ENCODE measurements around the gene SZT2.

DNA sequence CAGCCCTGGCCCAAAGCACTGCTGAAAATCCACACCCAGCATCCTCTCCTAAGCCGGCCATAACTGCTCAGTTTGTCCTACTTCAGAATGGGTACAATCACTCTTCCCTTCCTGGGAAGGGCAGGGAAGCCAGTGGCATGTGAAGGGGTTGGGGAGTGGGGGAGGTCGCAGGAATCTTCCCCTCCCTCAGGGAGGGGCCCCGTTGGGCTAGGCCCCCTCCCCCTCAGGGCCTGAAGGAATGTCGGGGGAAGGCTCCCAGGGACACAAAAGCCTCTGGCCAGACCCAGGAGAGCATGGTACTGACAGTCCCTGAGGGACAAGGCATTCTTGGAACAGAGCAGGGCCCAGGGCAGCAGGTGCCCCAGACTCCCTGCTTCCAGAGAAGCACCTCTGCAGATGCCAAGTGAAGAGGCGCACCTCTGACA is 23.1 kb upstream of the SZT2 start:
- TF ChIP-seq YY1 (IDR thresholded peaks at IDR 0.05; ENCODE audit: insufficient read depth, insufficient read length) (no peak), SUZ12 (IDR thresholded peaks at IDR 0.05; ENCODE audit: extremely low read depth, insufficient read depth, insufficient read length) (no peak), ZNF274 (IDR thresholded peaks at IDR 0.05; ENCODE audit: low read depth, low read length) (no peak)
